ENCODE results near the gene SPAG5.
"Not testable (repeated sequence)": the region's sequence is repeated elsewhere in the genome, so short reads cannot be mapped to it uniquely, and the experiment has no call there.

SPAG5 gene

GRCh38 chr17:28598799-28599310, at the start of gene SPAG5:
Gene SPAG5, minus strand, starts transcription at chr17:28599025. Its CDS starts 79 bp downstream, at chr17:28598946.
- DNase-seq: peak; percentile 94

GRCh38 chr17:28646039-28646754, 47.4 kb upstream of the SPAG5 start:
- no peak for DNase-seq

- no peak for DNase-seq
Measured at GRCh38 chr17:28645576-28645939, 46.7 kb upstream of the SPAG5 start.

GRCh38 chr17:28644787-28645575, 46.2 kb upstream of the SPAG5 start, which contains the start of gene BLTP2:
Gene BLTP2, minus strand, starts transcription at chr17:28645158. Its CDS starts 102 bp downstream, at chr17:28645056.
- DNase-seq: peak; percentile 94

- peak; percentile 38 for DNase-seq
Measured at GRCh38 chr17:28643983-28644786, 45.4 kb upstream of the SPAG5 start.

- no peak for DNase-seq
Measured at GRCh38 chr17:28641579-28641978, 42.8 kb upstream of the SPAG5 start.

- DNase-seq: no peak
Measured at GRCh38 chr17:28635506-28635905, 36.7 kb upstream of the SPAG5 start.

GRCh38 chr17:28634206-28634865, 35.5 kb upstream of the SPAG5 start:
- DNase-seq: no peak

GRCh38 chr17:28626818-28627217, 28.0 kb upstream of the SPAG5 start:
- DNase-seq: no peak

GRCh38 chr17:28624148-28624547, 25.3 kb upstream of the SPAG5 start:
- no peak for DNase-seq

- DNase-seq: no peak
Measured at GRCh38 chr17:28623696-28624095, 24.9 kb upstream of the SPAG5 start.

- no peak for DNase-seq
Measured at GRCh38 chr17:28622186-28622585, 23.4 kb upstream of the SPAG5 start.

- DNase-seq: no peak
Measured at GRCh38 chr17:28620010-28620409, 21.2 kb upstream of the SPAG5 start.

GRCh38 chr17:28618464-28618863, 19.6 kb upstream of the SPAG5 start:
- DNase-seq: no peak

GRCh38 chr17:28616281-28616680, 17.5 kb upstream of the SPAG5 start:
- no peak for DNase-seq

GRCh38 chr17:28615260-28615940, 16.6 kb upstream of the SPAG5 start:
- DNase-seq: no peak

GRCh38 chr17:28613931-28614381, 15.1 kb upstream of the SPAG5 start, which contains the start of gene RSKR:
Gene RSKR, minus strand, starts transcription at chr17:28614185. Its CDS starts 24 bp downstream, at chr17:28614161.
- DNase-seq: no peak

GRCh38 chr17:28612936-28613872, 14.4 kb upstream of the SPAG5 start:
- DNase-seq: peak; percentile 18

GRCh38 chr17:28612531-28612930, 13.7 kb upstream of the SPAG5 start:
- peak; percentile 4 for DNase-seq

GRCh38 chr17:28610376-28610775, 11.6 kb upstream of the SPAG5 start:
- no peak for DNase-seq

- DNase-seq: not testable (repeated sequence)
Measured at GRCh38 chr17:28604031-28604430, 5.2 kb upstream of the SPAG5 start.
